AG08396 (cell line): Measurements from ENCODE around the gene CENPI.
A peak's percentile ranks its signal among the peaks of the same experiment; 100 is the strongest.
"Not testable (repeated sequence)": the region's sequence is repeated elsewhere in the genome, so short reads cannot be mapped to it uniquely, and the experiment has no call there.

ENCODE experiments used
- DNase-seq: peaks from one replicate; pipeline ENCODE4 v3.0.0; 2012; ENCODE audit warnings: low spot score, mixed read lengths

CENPI gene

DNA sequence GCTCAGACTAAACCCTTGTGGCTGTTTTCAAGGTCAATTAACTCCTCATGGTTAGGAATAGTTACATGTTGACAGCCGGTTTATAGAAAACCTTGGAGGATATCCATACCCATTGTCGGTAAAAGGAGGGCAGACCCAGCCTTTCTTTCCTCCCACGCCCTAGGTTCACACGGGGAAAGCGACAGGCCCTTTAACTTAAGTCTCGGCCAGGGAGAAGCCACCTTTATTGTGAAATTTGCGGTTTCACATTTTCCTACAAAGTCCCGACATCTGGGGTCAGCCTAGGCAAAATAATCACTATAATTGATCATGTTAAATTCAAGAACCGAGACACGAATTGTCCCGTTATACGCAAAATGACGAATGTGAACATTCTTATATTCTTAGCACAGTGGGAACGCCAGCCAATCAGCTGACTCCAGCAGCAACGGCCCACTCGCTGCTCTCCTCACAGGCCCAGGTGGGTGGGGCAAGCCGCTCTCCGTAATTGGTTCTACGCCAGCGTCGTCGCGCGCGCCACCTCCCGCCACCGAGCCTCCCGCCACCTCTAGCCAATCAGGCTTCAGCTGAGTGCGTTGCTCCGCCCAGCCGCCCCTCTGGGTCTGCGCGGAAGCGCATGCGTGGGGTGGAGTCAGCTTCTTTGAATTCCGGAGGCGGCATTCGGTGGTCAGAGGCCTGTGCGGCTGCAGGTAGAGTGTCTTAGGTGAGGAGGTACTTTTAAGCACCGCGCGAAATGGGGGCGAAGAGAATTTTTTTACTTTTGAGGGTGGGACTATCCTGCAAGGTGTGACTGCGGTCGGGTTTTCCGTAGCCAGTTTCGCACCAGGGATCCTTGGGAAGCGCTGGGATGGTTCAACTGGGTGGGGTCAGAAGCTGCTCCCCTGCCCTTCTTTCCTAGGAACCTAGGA, at the start of gene CENPI:
Gene CENPI, plus strand, starts transcription at position 659 of the 908 bp plus-strand sequence. CDS start 2,867 bp downstream, outside the sequence.
- DNase-seq, result peak; percentile 94

GRCh38 chrX:101051153-101051548, 46.9 kb upstream of the CENPI start:
- DNase-seq, result no peak

DNA sequence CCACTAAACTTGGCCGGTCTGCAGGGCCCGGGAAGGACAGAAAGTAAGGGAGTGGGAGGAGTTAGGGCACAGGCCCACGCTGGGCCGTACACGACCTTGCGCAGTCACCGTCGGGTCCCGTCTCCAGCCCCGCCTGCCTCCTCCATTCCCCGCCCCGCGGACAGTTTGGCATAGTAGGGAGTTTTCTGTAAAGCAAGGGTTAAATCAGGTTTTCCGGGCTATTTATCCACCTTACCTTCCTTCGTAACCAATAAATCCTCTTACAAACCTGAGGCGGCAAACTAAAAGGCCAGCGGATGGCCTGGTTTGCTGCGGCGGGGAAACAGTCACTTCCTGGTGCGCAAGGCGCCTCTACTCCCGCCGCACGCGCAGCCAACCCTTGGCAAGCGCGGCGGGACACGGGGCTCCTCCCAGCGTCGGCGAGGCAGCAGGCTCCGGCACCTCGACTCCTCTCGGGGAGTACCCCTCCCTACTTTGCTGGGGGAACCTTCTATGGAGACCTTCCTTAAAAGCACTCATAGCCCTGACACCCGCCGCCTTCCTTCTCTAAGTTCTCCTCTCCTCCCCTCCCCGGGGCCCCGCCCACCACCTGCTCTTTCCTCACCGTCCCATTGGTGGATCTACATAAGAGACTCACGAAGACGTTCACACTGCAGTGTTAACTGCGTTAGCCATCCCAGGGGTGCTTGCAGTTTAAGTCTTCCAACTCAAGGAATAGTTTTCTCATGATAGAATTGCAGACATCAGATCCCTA, 46.3 kb upstream of the CENPI start, which contains the start of gene TRMT2B:
Gene TRMT2B, minus strand, starts transcription at position 563 of the 754 bp plus-strand sequence. CDS start 9,822 bp downstream, outside the sequence.
- peak; percentile 74 for DNase-seq

DNA sequence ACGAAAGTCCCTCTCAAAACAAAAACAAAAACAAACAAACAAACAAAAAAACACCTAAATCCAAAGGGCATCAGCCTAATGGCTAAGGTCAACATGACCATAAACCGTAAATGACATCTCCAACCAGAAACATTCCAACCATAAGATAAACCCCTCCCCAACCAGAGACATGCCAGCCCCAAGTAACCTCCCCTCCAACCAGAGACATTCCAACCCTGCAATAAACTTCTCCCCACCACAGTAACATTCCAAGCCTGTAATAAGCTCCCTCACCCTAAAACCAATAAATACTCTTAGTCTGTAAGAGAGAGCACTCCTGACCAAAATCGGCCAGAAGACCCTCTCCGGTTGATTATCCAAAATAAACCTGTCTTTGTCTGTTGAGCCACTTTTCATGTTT, 41.5 kb upstream of the CENPI start:
- DNase-seq, result not testable (repeated sequence)

DNA sequence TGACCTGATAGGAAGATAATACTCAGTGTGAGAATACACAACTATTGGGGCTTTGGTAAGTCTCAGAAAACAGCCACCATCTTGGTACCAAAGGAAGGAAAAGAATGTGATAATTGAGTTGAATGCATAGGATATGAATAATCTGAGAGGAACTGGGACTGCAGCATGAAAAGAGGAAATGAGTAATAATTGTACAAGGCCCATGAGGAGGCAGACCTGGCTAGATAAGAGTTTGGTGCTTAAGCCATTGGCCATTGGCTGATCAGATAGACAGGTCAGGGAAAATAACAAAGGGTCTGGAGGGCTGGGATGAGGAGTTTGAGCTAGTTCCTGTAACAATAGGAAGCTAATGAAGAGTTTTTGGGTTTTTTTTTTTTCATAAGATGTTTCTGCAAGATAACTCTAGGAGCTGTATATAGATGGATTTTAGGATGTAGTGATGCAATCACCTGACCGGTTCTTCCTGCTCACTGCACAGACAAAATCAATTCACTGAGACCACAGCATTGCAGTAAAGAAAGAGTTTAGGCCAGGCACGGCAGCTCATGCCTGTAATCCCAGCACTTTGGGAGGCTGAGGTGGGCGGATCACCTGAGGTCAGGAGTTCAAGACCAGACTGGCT, 40.8 kb upstream of the CENPI start:
- peak; percentile 34 for DNase-seq

DNA sequence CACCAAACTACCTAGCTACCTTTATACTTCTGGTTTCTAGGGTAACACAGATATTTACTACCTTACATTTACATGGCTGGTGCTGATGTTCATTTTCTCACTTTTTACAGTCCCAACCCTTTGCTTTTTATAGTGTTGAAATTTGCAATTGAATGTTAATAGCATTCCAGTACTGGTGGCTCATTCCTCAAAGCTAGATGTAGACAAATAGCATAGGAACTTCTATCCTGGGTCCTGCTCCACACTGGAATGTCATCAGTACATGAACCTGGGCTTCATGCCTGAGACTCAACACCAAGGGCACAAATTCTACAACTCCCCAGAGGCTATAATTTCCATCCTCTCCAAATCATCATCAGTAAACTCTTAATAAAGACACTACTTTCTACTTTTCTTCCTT, 35.8 kb upstream of the CENPI start:
- DNase-seq, result no peak

DNA sequence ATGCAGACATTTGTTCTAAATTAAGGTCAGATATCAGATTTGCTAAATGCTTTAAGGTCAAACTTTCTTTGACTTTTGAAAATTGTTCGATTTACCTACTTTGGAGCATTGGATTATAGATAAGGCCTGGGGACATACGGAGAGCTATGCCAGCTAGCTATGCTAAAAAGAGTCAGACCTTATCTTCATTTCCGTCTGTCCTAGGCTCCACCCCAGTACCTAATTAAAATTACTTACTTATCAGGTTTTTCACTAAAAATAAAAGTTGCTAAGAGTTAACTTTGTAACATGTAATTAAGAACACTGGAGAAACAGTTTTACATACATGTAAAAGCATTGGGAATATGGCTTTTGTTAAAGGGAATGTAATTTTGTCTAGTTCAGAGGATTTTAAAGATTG, 26.4 kb upstream of the CENPI start:
- DNase-seq, result no peak

GRCh38 chrX:101078716-101079598, 19.0 kb upstream of the CENPI start, which contains the start of gene TMEM35A:
Gene TMEM35A, plus strand, starts transcription at chrX:101078879. Its CDS starts 124 bp downstream, at chrX:101079003.
- peak; percentile 21 for DNase-seq

DNA sequence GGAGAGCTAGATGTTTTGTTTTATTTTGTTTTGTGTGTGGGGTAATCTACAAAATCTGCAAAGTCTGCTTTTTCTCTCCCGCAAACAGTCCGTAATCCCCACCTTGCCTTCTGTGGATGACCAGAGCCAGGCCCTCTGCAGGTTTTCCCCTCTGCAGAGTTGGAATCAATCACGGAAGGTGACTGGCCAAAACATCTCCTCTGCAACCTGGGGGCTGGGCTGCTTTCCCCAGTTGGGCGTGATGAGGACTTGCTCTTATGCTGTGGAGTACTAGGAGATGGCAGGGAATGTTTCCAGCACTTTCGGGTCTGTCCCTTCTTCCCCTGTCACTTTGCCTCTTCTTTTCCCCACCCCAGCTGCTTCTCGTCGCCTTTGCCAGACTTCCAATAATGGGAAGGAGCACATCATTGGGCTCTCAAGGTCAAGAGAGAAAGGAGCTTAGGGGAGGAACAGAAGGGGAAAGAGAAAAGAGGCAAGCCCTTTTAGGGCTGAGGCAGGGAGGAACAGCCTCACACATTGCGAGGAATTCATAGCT, 18.2 kb upstream of the CENPI start:
- DNase-seq, result no peak

DNA sequence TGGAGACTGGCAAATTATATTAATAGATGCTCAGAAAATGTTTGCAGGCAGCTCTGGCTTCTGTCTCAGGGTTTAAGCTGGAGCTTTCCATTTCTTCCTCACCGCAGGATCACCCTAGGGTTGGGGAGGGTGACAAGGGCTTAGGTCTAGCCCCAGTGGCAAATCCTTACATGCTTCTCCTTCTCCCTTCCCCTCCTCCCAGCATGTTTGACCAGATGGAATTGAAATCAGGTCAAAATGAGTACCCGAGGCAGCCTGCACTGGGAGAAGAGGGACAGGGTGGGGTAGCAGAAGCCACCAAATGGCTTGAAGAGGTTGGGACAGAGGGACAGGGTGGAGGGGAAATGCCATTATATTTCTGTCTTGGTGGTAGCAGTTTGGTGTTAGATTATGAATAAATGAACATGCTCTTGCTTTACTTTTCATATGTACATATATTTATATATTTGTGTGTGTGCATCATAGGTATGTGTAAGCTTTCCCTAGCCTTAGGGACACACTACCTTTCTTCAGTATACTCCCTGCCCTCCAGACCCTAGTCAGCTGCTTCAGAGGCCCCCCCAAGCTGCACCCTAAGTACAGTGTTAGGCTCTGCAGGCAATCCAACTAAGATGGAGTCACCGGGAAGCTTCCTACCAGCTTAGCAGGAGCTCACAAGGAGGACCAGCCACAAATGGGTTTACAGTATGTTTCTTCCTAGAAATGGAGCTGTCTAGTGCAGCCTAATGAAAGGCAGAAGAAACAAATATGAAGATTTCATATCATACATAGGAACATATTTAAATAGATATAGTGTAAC, 17.5 kb upstream of the CENPI start:
- no peak for DNase-seq

DNA sequence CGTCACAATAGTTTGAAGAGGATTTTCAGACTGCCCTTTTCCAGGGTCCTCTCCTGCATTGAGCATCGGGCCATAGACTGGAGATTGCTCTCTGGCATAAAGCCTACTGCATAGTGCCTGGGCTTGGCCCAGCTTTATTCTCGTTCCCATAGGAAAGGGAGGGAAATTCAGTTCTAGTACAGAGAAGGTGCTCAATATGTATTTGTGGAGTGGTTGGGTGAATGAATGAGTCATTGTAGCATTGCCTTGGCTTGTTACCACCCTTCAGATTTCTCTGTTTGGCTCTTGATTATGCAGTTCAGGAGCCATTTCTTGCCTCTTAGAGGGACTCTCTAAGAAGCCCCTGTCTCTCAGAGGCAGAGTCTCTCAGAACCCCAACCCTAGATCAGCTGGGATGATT, 16.8 kb upstream of the CENPI start:
- DNase-seq, result no peak

GRCh38 chrX:101091817-101092216, 6.2 kb upstream of the CENPI start:
- no peak for DNase-seq

DNA sequence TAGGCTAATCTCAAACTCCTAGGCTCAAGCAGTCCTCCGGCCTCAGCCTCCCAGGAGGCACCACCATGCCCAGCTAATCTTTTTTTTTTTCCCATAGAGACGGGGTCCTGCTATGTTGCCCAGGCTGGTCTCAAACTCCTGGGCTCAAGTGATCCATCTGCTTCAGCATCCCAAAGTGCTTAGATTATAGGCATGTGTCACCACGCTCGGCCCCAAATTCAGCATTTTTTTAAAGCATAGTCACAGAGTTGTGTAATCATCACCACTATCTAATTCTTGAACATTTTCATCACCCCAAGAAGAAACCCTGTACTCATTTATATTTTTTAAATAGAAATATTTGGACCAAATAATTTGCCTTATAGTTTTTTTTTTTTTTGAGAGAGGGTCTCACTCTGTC, 10.3 kb downstream of the CENPI start:
- no peak for DNase-seq

DNA sequence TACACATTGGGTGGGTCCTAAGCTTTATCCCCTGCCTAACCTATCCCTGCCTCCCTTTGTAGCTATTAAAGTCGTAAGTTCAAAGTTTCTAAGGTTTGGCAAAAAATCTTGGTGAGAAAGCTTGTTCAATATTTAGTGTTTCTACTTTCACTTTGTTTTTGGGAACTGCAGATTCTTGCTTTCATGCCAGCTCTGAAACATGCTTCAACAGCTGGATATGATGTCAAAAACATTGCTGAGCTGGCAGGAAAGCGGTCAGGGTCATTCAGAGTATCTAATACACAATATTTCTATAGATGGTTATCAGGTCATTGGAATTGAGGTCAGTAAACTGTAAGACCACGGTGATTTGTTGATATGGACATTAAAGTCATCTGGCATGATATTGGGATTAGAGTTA, 19.7 kb downstream of the CENPI start:
- no peak for DNase-seq

- no peak for DNase-seq
Observed at GRCh38 chrX:101136235-101136634, 38.2 kb downstream of the CENPI start.
